HUDEP-2 (cell line): Measurements from ENCODE around the gene CHRNA3.
A peak's percentile ranks its signal among the peaks of the same experiment; 100 is the strongest.

ENCODE experiments used
- DNase-seq, 76 experiments: peaks; one replicate each; lab custom pipeline; 2025; ENCODE audit not compliant: unreplicated experiment in 76 of 76; lab: John Stamatoyannopoulos, UW

Gene CHRNA3

GRCh38 chr15:78620527-78621421 lies at the start of gene CHRNA3:
Gene CHRNA3 (minus strand): TSS chr15:78620996. CDS start chr15:78620794, 202 bp downstream.
- DNase-seq, result no peak

- no peak for DNase-seq
Observed at GRCh38 chr15:78668987-78669386, 48.2 kb upstream of the CHRNA3 start.

- no peak for DNase-seq
Observed at GRCh38 chr15:78667578-78668236, 46.9 kb upstream of the CHRNA3 start.

GRCh38 chr15:78666010-78666409 lies 45.2 kb upstream of the CHRNA3 start:
- DNase-seq, result no peak

GRCh38 chr15:78663703-78664102 lies 42.9 kb upstream of the CHRNA3 start:
- DNase-seq, result no peak

- DNase-seq, result no peak
Observed at GRCh38 chr15:78662028-78662427, 41.2 kb upstream of the CHRNA3 start.

GRCh38 chr15:78661001-78661400 lies 40.2 kb upstream of the CHRNA3 start:
- DNase-seq, result no peak

GRCh38 chr15:78660584-78660983 lies 39.8 kb upstream of the CHRNA3 start:
- no peak for DNase-seq

- DNase-seq, result no peak
Observed at GRCh38 chr15:78658823-78659222, 38.0 kb upstream of the CHRNA3 start.

- DNase-seq, result no peak
Observed at GRCh38 chr15:78654272-78654671, 33.5 kb upstream of the CHRNA3 start.

GRCh38 chr15:78651930-78652615 lies 31.3 kb upstream of the CHRNA3 start:
- no peak for DNase-seq

GRCh38 chr15:78651007-78651406 lies 30.2 kb upstream of the CHRNA3 start:
- DNase-seq, result no peak

- no peak for DNase-seq
Observed at GRCh38 chr15:78650022-78650421, 29.2 kb upstream of the CHRNA3 start.

- DNase-seq, result no peak
Observed at GRCh38 chr15:78645009-78645408, 24.2 kb upstream of the CHRNA3 start.

GRCh38 chr15:78642331-78642730 lies 21.5 kb upstream of the CHRNA3 start:
- no peak for DNase-seq

GRCh38 chr15:78641749-78642275 lies 21.0 kb upstream of the CHRNA3 start:
- DNase-seq, result peak in 1 of 76 experiments; percentile 6

GRCh38 chr15:78641102-78641748 lies 20.4 kb upstream of the CHRNA3 start, which contains the start of gene CHRNB4:
Gene CHRNB4 (minus strand): TSS chr15:78641210. CDS start chr15:78641133, 77 bp downstream.
- DNase-seq, result no peak

- DNase-seq, result peak in 3 of 76 experiments; percentile 6 to 25 (median 14)
Observed at GRCh38 chr15:78640527-78641101, 19.8 kb upstream of the CHRNA3 start.

GRCh38 chr15:78638658-78639314 lies 18.0 kb upstream of the CHRNA3 start:
- peak in 31 of 76 experiments; percentile 1 to 56 (median 16) for DNase-seq
